Neural progenitor cell (in vitro differentiated cells): ENCODE measurements around the gene GUCY1B1.

Experiments used
- EZH2phosphoT487 ChIP-seq: fragments of 200-600 bp; sonication (generic); IDR thresholded peaks from 2 replicates; pipeline ENCODE4 v1.6.1; 2017; ENCODE audit warnings: antibody characterized with exemption
- TF ChIP-seq, protein P1 (sequence below): fragments of 200-600 bp; sonication (generic); IDR thresholded peaks from 2 replicates; pipeline ENCODE4 v1.5.1; 2017; ENCODE audit warnings: antibody characterized with exemption, mild to moderate bottlenecking

DNA sequence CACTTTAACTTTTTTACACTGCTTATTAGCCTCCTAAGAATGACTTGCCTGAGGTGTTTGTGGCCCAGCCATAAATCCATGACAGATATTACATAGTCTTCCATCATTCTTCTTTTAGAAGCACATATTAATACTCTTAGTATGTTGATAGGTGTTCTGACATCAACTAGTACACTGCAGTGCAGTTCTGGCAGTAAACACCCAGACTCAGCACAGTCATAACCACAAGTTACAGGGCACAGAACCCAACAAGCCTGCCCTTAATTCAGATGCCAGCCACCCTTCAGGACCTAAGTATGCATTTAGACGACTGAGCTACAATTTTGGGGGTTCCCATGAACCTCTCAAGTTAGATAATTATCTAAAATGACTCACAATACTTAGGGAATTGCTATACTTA, 36.5 kb upstream of the GUCY1B1 start:
- TF ChIP-seq, protein P1, sequence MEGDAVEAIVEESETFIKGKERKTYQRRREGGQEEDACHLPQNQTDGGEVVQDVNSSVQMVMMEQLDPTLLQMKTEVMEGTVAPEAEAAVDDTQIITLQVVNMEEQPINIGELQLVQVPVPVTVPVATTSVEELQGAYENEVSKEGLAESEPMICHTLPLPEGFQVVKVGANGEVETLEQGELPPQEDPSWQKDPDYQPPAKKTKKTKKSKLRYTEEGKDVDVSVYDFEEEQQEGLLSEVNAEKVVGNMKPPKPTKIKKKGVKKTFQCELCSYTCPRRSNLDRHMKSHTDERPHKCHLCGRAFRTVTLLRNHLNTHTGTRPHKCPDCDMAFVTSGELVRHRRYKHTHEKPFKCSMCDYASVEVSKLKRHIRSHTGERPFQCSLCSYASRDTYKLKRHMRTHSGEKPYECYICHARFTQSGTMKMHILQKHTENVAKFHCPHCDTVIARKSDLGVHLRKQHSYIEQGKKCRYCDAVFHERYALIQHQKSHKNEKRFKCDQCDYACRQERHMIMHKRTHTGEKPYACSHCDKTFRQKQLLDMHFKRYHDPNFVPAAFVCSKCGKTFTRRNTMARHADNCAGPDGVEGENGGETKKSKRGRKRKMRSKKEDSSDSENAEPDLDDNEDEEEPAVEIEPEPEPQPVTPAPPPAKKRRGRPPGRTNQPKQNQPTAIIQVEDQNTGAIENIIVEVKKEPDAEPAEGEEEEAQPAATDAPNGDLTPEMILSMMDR = no peak
- no peak for TF ChIP-seq EZH2phosphoT487
